ENCODE results near the gene PLCB3.

GRCh38 chr11:64251753-64252002 lies 348 bp downstream of the PLCB3 start:
- TF ChIP-seq CTCF (IDR thresholded peaks at IDR 0.05) (no peak), EP300 (IDR thresholded peaks at IDR 0.05) (no peak), POLR2AphosphoS5 (IDR thresholded peaks at IDR 0.05) (no peak), POLR2A (IDR thresholded peaks at IDR 0.05) (no peak)

Data from suprapubic skin (tissue), 4 donors.